ENCODE results near the gene CCL18.

- TF ChIP-seq CTCF (IDR thresholded peaks at IDR 0.05) (no peak), POLR2AphosphoS5 (IDR thresholded peaks at IDR 0.05) (no peak), POLR2A (IDR thresholded peaks at IDR 0.05) (no peak), EP300 (IDR thresholded peaks at IDR 0.05) (no peak)
Observed at GRCh38 chr17:36057911-36058310, 6.2 kb upstream of the CCL18 start.

All from sigmoid colon (tissue), 4 donors.